ENCODE data around the gene EIF3I.

Gene EIF3I

DNA sequence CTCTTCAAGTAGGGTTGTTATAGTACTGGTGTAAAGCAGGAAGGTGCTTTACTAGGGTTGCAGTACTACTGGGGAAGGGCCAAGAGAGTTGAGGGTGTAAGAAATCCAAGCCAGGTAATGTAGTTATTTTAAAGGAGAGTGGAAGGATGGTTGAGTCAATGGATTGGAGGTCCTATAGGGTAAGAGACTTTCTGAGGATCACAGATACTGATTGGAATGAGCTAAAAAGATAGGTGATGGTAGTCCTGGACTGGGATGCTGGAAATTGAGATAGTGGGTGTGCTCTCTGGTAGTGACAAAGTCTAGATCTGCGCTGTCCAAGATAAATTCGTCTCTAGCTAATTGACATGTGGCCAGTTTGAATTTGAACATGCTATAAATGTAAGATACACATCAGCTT is 35.7 kb upstream of the EIF3I start:
- Histone ChIP-seq H3K4me1 (ENCODE audit: control insufficient read depth, insufficient read depth, low read length) (peaks cover 2% of the 10 kb centered on the region), H3K27ac (ENCODE audit: low read depth, low read length) (no peak overlapping the region), H3K27me3 (ENCODE audit: control insufficient read depth, insufficient read depth, low read length) (no peaks in the 10 kb centered on the region), H3K36me3 (ENCODE audit: control insufficient read depth, insufficient read depth, low read length) (peaks cover 38% of the 10 kb centered on the region), H3K4me3 (ENCODE audit: low read length) (no peak overlapping the region), H3K9ac (ENCODE audit: low read length) (no peak overlapping the region)

DNA sequence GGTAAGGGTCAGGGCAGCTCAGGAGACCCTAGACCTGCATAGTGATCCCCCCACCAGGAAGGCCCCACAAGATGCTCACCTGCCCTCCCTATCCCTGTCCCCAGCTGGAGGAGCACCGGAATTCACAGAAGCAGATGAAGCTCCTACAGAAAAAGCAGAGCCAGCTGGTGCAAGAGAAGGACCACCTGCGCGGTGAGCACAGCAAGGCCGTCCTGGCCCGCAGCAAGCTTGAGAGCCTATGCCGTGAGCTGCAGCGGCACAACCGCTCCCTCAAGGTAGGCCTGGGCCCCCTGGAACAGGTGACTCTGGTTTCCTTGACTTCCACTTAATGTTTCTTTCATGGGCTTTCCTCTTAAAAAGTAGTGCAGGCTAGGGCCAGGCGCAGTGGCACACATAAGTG is 34.4 kb upstream of the EIF3I start:
- H3K4me1 ChIP-seq (ENCODE audit: control insufficient read depth, insufficient read depth, low read length) = no peaks in the 10 kb centered on the region
- H3K27me3 ChIP-seq (ENCODE audit: control insufficient read depth, insufficient read depth, low read length) = no peaks in the 10 kb centered on the region
- no peak overlapping the region for H3K4me3 ChIP-seq (ENCODE audit: low read length)
- H3K36me3 ChIP-seq (ENCODE audit: control insufficient read depth, insufficient read depth, low read length) = peaks cover 50% of the 10 kb centered on the region
- no peak overlapping the region for H3K9ac ChIP-seq (ENCODE audit: low read length)
- H3K27ac ChIP-seq (ENCODE audit: low read depth, low read length) = no peak overlapping the region

DNA sequence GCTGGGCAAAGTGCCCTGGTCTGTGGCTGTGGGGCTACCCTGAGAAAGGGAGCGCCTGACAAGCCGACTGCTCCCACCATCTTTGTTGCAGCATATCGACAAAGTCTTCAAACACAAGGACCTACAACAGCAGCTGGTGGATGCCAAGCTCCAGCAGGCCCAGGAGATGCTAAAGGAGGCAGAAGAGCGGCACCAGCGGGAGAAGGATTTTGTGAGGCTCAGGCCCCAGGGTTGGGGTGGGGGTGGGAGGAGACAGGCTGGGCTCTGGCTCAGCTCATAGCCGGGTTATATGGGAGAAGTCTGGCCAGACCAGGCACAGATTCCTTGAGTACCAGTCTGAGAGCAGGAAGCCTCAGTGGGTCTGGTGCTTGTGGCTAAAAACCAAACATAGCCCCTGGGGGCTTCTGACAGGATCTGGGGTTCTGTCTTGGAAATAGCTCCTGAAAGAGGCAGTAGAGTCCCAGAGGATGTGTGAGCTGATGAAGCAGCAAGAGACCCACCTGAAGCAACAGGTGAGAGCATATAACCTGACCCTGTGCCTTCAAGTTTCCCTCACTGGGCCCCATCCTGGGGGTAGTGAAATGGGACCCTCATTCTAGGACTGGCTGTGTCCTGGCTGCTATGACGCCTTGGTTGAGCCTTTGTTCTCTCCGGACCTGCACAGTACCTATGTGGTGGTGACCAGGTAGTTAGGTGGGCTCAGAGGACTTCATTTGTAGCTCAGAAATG is 29.8 kb upstream of the EIF3I start:
- Histone ChIP-seq H3K4me3 (ENCODE audit: low read length) (no peak overlapping the region), H3K4me1 (ENCODE audit: control insufficient read depth, insufficient read depth, low read length) (no peaks in the 10 kb centered on the region), H3K27ac (ENCODE audit: low read depth, low read length) (no peak overlapping the region), H3K36me3 (ENCODE audit: control insufficient read depth, insufficient read depth, low read length) (peaks cover 58% of the 10 kb centered on the region), H3K27me3 (ENCODE audit: control insufficient read depth, insufficient read depth, low read length) (no peaks in the 10 kb centered on the region), H3K9ac (ENCODE audit: low read length) (no peak overlapping the region)

DNA sequence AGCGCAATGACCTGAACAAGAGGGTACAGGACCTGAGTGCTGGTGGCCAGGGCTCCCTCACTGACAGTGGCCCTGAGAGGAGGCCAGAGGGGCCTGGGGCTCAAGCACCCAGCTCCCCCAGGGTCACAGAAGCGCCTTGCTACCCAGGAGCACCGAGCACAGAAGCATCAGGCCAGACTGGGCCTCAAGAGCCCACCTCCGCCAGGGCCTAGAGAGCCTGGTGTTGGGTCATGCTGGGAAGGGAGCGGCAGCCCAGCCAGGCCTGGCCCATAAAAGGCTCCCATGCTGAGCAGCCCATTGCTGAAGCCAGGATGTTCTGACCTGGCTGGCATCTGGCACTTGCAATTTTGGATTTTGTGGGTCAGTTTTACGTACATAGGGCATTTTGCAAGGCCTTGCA is 27.2 kb upstream of the EIF3I start:
- Histone ChIP-seq H3K9ac (ENCODE audit: low read length) (no peak overlapping the region), H3K27ac (ENCODE audit: low read depth, low read length) (no peak overlapping the region), H3K4me3 (ENCODE audit: low read length) (no peak overlapping the region), H3K36me3 (ENCODE audit: control insufficient read depth, insufficient read depth, low read length) (peaks cover 48% of the 10 kb centered on the region), H3K27me3 (ENCODE audit: control insufficient read depth, insufficient read depth, low read length) (no peaks in the 10 kb centered on the region), H3K4me1 (ENCODE audit: control insufficient read depth, insufficient read depth, low read length) (peaks cover 7% of the 10 kb centered on the region)

- no peak overlapping the region for H3K27ac ChIP-seq (ENCODE audit: low read depth, low read length)
- no peak overlapping the region for H3K4me3 ChIP-seq (ENCODE audit: low read length)
- peaks cover 8% of the 10 kb centered on the region for H3K4me1 ChIP-seq (ENCODE audit: control insufficient read depth, insufficient read depth, low read length)
- H3K36me3 ChIP-seq (ENCODE audit: control insufficient read depth, insufficient read depth, low read length) = peaks cover 44% of the 10 kb centered on the region
- H3K27me3 ChIP-seq (ENCODE audit: control insufficient read depth, insufficient read depth, low read length) = no peaks in the 10 kb centered on the region
- H3K9ac ChIP-seq (ENCODE audit: low read length) = no peak overlapping the region
Observed at GRCh38 chr1:32195531-32195930, 26.7 kb upstream of the EIF3I start.

DNA sequence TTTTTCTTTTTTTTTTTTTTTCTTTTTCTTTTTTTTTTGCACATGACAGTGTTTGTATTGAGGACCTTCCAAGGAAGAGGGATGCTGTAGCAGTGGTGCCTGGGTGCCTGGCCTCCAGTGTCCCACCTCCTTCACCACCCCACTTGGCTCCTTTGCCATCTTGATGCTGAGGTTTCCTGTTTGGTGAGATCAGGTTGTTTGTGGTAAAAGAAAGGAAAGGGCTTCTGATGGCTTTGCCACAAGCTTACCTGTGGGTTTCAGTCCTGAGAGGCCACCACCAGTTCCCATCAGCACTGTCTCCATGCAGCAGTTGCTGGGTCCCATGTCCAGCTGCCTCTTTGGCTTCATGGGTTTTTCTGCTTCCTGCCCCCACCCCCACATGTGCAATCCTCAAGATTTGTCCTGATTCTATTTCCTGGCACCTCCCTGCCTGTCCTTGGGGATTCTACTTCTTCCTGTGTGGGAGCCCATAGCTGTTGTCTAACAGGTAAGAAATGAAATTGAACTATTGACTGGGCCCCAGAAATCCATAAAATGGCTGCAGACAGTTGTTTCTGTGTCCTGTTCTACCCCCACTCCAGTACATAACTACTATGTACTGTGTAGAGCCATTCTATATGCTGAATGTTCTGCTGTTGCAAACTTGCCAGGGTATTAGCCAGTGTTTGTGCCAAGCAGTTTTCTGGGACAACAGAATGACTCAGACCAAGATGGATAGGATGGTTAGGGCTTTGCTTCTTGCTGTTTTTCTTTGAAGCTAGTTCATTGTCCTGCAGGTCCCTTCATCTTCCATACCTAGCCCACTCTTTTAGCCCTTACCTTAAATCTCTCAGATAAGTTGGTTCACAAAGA is 26.0 kb upstream of the EIF3I start:
- no peak overlapping the region for H3K27ac ChIP-seq (ENCODE audit: low read depth, low read length)
- no peaks in the 10 kb centered on the region for H3K27me3 ChIP-seq (ENCODE audit: control insufficient read depth, insufficient read depth, low read length)
- H3K36me3 ChIP-seq (ENCODE audit: control insufficient read depth, insufficient read depth, low read length) = peaks cover 41% of the 10 kb centered on the region

GRCh38 chr1:32197074-32197473 is 25.1 kb upstream of the EIF3I start:
- Histone ChIP-seq H3K9ac (ENCODE audit: low read length) (no peak overlapping the region), H3K4me1 (ENCODE audit: control insufficient read depth, insufficient read depth, low read length) (peaks cover 18% of the 10 kb centered on the region), H3K4me3 (ENCODE audit: low read length) (no peak overlapping the region), H3K27ac (ENCODE audit: low read depth, low read length) (no peak overlapping the region), H3K36me3 (ENCODE audit: control insufficient read depth, insufficient read depth, low read length) (peaks cover 32% of the 10 kb centered on the region), H3K27me3 (ENCODE audit: control insufficient read depth, insufficient read depth, low read length) (no peaks in the 10 kb centered on the region)

More for the DNA sequence above, 26.0 kb upstream of the EIF3I start:
- Histone ChIP-seq H3K4me3 (ENCODE audit: low read length) (no peak overlapping the region), H3K9ac (ENCODE audit: low read length) (no peak overlapping the region), H3K4me1 (ENCODE audit: control insufficient read depth, insufficient read depth, low read length) (peaks cover 9% of the 10 kb centered on the region)

DNA sequence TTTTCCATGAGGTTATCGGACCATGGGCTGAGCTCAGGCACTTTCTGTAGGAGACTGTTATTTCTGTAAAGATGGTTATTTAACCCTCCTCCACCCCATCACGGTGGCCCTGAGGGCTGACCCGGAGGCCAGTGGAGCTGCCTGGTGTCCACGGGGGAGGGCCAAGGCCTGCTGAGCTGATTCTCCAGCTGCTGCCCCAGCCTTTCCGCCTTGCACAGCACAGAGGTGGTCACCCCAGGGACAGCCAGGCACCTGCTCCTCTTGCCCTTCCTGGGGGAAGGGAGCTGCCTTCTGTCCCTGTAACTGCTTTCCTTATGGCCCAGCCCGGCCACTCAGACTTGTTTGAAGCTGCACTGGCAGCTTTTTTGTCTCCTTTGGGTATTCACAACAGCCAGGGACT is 24.4 kb upstream of the EIF3I start:
- peaks cover 18% of the 10 kb centered on the region for H3K4me1 ChIP-seq (ENCODE audit: control insufficient read depth, insufficient read depth, low read length)
- H3K27ac ChIP-seq (ENCODE audit: low read depth, low read length) = no peak overlapping the region
- H3K4me3 ChIP-seq (ENCODE audit: low read length) = no peak overlapping the region
- no peak overlapping the region for H3K9ac ChIP-seq (ENCODE audit: low read length)
- H3K27me3 ChIP-seq (ENCODE audit: control insufficient read depth, insufficient read depth, low read length) = no peaks in the 10 kb centered on the region
- peaks cover 25% of the 10 kb centered on the region for H3K36me3 ChIP-seq (ENCODE audit: control insufficient read depth, insufficient read depth, low read length)

DNA sequence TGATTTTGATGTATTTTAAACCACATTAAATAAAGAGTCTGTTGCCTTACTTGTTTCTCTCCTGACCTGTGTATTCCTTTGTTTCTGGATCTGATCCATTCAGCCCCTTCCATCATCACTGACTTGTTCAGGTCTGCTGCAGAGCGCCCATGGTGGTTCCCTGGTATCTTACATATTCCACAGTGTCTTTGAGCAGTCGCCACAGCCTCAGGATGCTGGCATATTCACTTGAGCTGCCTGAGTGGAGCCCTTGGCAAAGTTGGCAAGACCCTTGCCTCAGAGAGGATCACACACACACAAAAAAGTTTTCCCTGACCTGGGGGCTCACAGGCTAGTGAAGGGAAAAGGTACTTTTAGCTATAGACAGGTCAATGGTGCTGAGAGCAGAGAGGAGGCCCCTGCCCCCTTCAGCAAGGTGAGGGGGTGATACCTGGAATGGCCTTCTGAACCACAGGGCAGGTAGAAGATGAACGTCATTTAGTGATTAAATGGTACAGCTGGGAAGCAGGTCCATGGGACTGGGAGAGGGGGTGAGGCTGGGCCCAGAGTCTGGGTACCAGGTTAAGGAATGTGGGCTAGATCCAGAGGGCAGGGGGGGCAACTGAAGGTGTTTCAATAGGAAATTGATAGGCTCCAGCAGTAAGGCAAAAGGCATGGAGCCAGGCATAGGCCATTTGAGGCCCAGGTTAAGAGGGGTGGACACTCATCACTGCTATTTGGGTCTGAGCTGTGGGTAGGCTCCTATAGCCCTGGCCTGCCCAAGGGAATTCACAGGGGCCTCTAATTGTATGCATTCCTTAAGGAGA is 23.8 kb upstream of the EIF3I start:
- Histone ChIP-seq H3K27ac (ENCODE audit: low read depth, low read length) (no peak overlapping the region), H3K9ac (ENCODE audit: low read length) (no peak overlapping the region), H3K4me1 (ENCODE audit: control insufficient read depth, insufficient read depth, low read length) (peaks cover 18% of the 10 kb centered on the region)

GRCh38 chr1:32199043-32199716 is 23.0 kb upstream of the EIF3I start:
- no peak overlapping the region for H3K4me3 ChIP-seq (ENCODE audit: low read length)
- no peak overlapping the region for H3K27ac ChIP-seq (ENCODE audit: low read depth, low read length)
- peaks cover 18% of the 10 kb centered on the region for H3K4me1 ChIP-seq (ENCODE audit: control insufficient read depth, insufficient read depth, low read length)
- peaks cover 19% of the 10 kb centered on the region for H3K36me3 ChIP-seq (ENCODE audit: control insufficient read depth, insufficient read depth, low read length)
- no peaks in the 10 kb centered on the region for H3K27me3 ChIP-seq (ENCODE audit: control insufficient read depth, insufficient read depth, low read length)
- H3K9ac ChIP-seq (ENCODE audit: low read length) = no peak overlapping the region

More for the DNA sequence above, 23.8 kb upstream of the EIF3I start:
- Histone ChIP-seq H3K36me3 (ENCODE audit: control insufficient read depth, insufficient read depth, low read length) (peaks cover 24% of the 10 kb centered on the region), H3K27me3 (ENCODE audit: control insufficient read depth, insufficient read depth, low read length) (no peaks in the 10 kb centered on the region), H3K4me3 (ENCODE audit: low read length) (no peak overlapping the region)

- H3K27me3 ChIP-seq (ENCODE audit: control insufficient read depth, insufficient read depth, low read length) = no peaks in the 10 kb centered on the region
- H3K9ac ChIP-seq (ENCODE audit: low read length) = no peak overlapping the region
- peak overlapping the region; percentile 91 for H3K27ac ChIP-seq (ENCODE audit: low read depth, low read length)
- H3K4me1 ChIP-seq (ENCODE audit: control insufficient read depth, insufficient read depth, low read length) = peaks cover 18% of the 10 kb centered on the region
- peak overlapping the region; percentile 74 for H3K4me3 ChIP-seq (ENCODE audit: low read length)
- peaks cover 16% of the 10 kb centered on the region for H3K36me3 ChIP-seq (ENCODE audit: control insufficient read depth, insufficient read depth, low read length)
Observed at GRCh38 chr1:32199717-32200072, 22.5 kb upstream of the EIF3I start.
